ENCODE data around the gene CEP350.

Gene CEP350

GRCh38 chr1:180114396-180114945 is 159.9 kb downstream of the CEP350 start:
- POLR2A ChIA-PET, result no interaction called here
- CTCF ChIA-PET, result interaction anchor here (1.0 to 3.1 kb wide), 4 partner anchors 12 to 65 kb away, joined by 3 to 9 read pairs (median 7); no protein-coding TSS in a partner anchor
- no peak for TF ChIP-seq CTCF (IDR thresholded peaks at IDR 0.05; ENCODE audit: control extremely low read depth, extremely low read depth, low read depth, missing control alignments)
- DNase-seq (ENCODE audit: extremely low spot score), result no peak

GRCh38 chr1:180116964-180117763 is 162.6 kb downstream of the CEP350 start:
- ChIA-PET CTCF (no interaction called here), POLR2A (no interaction called here)
- no peak for DNase-seq (ENCODE audit: extremely low spot score)
- TF ChIP-seq CTCF (IDR thresholded peaks at IDR 0.05; ENCODE audit: control extremely low read depth, extremely low read depth, low read depth, missing control alignments), result no peak

GRCh38 chr1:180117764-180118116 is 163.1 kb downstream of the CEP350 start:
- DNase-seq (ENCODE audit: extremely low spot score), result no peak
- CTCF ChIA-PET, result no interaction called here
- POLR2A ChIA-PET, result no interaction called here
- no peak for TF ChIP-seq CTCF (IDR thresholded peaks at IDR 0.05; ENCODE audit: control extremely low read depth, extremely low read depth, low read depth, missing control alignments)

- no peak for TF ChIP-seq CTCF (IDR thresholded peaks at IDR 0.05; ENCODE audit: control extremely low read depth, extremely low read depth, low read depth, missing control alignments)
Measured at GRCh38 chr1:180119837-180120236, 165.2 kb downstream of the CEP350 start.

GRCh38 chr1:180123463-180123936 is 168.9 kb downstream of the CEP350 start:
- TF ChIP-seq CTCF (IDR thresholded peaks at IDR 0.05; ENCODE audit: control extremely low read depth, extremely low read depth, low read depth, missing control alignments), result no peak
- POLR2A ChIA-PET, result no interaction called here
- CTCF ChIA-PET, result interaction anchor here (1.4 to 1.5 kb wide), 2 partner anchors 16 to 38 kb away, joined by 3 to 4 read pairs; no protein-coding TSS in a partner anchor

More at GRCh38 chr1:180119837-180120236, 165.2 kb downstream of the CEP350 start:
- CTCF ChIA-PET, result interaction anchor here (1.0 to 1.1 kb wide), 2 partner anchors 9 to 13 kb away, joined by 3 to 5 read pairs; no protein-coding TSS in a partner anchor
- no peak for DNase-seq (ENCODE audit: extremely low spot score)
- POLR2A ChIA-PET, result interaction anchor here (0.7 kb wide), 1 partner anchor 195 kb away, joined by 4 read pairs; no protein-coding TSS in a partner anchor

GRCh38 chr1:180130651-180131050 is 176.0 kb downstream of the CEP350 start:
- no peak for TF ChIP-seq CTCF (IDR thresholded peaks at IDR 0.05; ENCODE audit: control extremely low read depth, extremely low read depth, low read depth, missing control alignments)
- ChIA-PET CTCF (no interaction called here), POLR2A (interaction anchor here (0.5 kb wide), 1 partner anchor 17 kb away, joined by 3 read pairs; no protein-coding TSS in a partner anchor)
- DNase-seq (ENCODE audit: extremely low spot score), result no peak

More at GRCh38 chr1:180123463-180123936, 168.9 kb downstream of the CEP350 start:
- DNase-seq (ENCODE audit: extremely low spot score), result no peak

All from GM10248 (cell line).